Stimulated activated naive CD8-positive, alpha-beta T cell treated with anti-CD3 and anti-CD28 coated beads, Interleukin-15, Interleukin-2, amounts not matched to agents 100 U/mL and 50 U/mL, for 24 hours (primary cell): ENCODE results near the gene CTNNA3.

Experiments
- ATAC-seq: fragments of 150-1000 bp; cut with Tn5 transposase; one replicate; pipeline ENCODE4 v1.10.0; 2021
- DNase-seq: peaks from one replicate; pipeline ENCODE4 v3.0.0; 2021

The CTNNA3 gene

DNA sequence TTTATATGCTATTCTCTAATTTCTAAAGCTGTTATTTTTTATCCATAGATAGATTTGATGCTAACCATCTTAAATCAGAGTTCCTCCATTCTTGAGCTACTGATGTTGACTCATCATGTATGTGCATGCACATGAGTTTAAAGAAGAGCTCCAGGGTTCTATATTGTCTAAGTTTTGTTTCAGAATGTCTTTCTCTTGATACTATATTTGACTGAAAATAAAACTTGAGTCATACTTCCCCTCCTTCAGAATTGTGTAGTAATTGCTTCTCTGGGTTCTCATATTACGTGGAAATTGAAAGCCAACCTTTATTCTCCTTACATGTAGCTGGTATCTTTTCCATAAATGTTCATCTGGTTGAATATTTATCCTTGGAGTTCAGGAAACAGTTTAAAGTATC, 680.8 kb downstream of the CTNNA3 start:
- DNase-seq, result no peak
- no peak for ATAC-seq

DNA sequence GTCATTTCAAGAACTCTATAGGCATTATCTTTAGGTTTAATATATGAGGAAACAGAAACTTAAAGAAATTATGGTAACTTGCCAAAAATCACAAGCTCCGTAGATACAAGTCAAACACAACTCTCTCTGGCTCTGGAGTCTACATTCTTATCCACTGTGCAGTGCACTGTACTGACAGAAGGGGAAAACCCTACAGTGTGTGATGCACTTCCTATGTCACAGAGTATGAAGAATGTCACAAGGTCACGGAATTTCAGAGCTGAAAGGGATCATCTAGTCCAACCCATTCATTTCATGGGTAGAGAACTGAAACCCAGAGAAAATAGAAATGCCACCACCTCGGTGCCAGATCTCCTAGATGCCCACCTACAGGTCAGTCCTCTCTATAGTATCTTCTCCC, 684.0 kb downstream of the CTNNA3 start:
- DNase-seq (no peak), ATAC-seq (no peak)

DNA sequence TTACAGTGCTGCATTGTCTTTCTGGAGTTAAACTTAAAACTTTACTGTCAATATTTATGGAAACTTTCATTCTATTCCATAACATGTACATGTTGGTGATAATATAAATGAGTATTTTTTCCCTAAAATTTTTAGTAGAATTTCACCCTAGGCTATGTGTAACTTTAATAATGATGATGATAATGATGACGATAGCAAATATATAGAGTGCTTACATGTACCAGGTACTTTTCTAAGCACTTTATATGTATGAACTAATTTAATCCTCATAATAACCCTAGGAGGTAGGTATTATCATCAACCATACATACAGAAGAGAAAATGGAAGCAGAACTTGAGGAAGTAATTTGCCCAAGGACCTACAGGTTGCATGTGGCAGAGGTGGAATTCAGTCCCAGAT, 684.5 kb downstream of the CTNNA3 start:
- DNase-seq, result no peak

DNA sequence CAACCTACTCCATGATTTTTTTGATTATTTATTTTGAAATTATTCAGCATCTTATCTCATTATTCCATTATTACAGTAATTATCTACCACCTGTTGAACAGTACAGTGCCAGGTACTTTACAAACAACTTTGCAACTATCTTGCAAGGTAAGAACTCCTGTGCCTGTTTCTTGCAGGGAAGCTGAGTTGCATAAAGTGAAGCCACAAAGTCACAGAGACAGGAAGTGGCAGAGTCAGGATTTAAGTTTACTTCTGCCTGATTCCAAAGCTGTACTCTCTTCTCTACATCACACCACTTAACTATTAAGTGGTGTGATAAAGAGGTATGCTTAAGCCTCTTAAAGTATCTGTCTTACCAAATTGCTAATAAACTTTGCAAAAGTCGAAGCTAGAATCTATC, 690.0 kb downstream of the CTNNA3 start:
- no peak for ATAC-seq
- DNase-seq, result no peak

More for the DNA sequence above, 684.5 kb downstream of the CTNNA3 start:
- ATAC-seq, result no peak

DNA sequence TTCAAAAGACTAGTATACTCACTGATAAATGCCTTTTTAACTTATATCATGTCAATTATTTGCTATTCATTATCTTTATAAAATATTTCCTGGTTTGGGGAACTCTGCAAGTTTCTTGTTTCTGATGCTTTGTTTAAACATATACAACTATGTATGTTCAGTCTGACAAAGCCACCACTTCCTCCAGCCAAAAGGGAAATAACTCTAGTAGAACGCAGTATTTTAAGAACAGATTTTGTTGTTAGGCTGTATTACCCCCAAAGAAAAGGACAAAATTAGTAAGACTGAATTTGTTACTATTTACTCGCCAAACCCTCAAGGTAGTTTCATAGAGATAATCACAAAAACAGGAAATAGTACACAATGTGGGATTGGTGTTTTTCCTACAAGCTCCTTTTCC, 691.3 kb downstream of the CTNNA3 start:
- DNase-seq, result no peak
- no peak for ATAC-seq

DNA sequence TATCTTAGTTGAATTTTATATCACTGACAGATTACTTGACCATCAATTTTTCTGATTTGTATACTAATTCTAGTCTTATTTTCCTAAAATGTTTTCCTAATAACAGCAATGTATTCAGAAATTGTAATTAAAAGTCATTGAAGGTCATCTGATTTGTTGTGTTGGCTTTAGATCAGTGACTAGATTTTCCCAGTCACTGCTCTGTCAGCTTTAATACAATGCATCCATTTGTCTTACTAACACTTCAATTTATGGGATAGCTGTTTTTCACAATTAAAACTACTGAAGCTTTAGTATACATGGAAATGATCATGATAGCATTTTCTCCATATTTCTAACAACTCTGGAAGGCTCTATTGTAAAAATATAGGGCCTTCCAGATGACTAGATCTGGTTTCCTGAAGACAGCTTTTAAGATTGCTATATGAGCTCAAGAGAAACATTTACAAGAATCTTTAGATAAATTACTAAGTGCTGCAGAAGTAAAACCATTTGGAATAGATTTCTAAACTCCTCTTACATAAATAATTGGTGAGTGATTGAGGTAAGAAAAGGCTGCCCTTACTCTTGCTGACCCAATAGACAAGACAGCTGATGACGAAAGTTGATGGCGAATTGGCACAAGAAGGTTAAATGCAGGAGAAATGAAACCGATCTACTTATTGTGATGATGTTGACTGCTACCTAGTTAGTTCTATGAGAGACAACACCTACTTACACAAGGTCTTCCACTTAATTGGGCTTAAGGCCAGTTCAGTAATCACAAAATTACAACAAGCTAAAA, 696.0 kb downstream of the CTNNA3 start:
- ATAC-seq, result no peak
- no peak for DNase-seq

DNA sequence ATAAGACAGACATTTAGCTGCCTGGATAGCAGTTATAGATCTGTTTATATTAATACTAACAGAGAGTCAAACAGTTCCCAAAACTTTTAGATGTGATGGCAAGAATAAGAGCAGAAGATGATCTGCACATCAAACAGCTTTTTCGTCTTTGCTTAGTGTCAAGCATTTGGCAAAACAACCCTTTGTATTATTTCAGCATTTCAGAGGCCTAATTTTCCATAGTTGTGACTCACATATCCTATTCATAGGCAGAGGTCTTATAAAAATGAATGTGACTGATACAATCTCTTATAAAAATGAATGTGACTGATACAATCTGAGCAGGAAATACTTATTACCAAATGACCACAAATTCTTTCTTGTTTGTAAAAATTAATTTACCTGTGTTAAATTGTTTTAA, 699.0 kb downstream of the CTNNA3 start:
- DNase-seq (no peak), ATAC-seq (no peak)

DNA sequence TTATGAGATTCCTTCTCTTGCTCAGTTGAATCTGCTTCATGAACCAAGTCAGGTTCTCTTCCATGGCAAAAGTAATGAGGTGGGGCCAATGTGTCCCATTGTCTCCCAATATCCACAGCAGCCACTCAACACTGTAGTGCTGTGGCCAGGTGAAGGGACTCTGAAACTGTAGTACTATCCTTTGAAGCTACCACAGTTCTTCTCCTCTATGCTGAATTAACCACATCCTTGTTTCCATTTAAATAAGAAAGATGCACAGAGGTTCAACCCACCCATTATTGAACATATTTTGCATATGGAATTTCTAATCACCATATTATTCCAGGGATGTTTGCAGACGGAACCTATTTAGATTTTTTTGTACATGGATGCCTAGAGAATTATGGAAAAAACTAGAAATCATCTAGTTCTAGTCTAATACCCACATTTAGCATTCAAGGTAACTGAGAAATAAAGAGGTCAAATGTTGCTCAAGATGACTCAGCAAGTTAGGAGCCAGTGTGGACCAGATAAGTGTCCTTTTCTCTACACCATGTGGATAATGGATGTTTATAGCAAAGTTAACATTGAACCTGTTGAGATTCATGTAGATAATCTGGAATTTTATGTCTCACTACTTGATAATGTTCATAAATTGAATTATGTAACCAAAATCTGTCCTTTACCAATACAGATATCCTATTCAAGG, 705.7 kb downstream of the CTNNA3 start:
- ATAC-seq, result no peak
- DNase-seq, result no peak

DNA sequence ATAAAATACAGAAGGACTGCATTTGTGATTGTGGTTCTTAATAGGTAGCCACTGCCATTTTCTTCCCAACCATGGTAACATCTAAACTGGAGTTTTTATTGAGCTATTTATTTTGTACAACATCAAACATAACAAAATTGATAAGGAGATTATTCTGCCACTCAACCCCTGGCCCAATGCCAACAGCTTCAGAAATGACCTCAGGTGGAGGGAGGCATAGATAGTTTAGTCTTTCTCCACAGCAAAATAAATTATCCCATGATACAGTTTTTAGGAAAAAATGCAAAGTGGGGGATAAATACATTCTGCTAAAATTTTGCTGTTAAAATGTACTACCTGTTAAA, 712.5 kb downstream of the CTNNA3 start:
- ATAC-seq, result no peak
- DNase-seq, result no peak

DNA sequence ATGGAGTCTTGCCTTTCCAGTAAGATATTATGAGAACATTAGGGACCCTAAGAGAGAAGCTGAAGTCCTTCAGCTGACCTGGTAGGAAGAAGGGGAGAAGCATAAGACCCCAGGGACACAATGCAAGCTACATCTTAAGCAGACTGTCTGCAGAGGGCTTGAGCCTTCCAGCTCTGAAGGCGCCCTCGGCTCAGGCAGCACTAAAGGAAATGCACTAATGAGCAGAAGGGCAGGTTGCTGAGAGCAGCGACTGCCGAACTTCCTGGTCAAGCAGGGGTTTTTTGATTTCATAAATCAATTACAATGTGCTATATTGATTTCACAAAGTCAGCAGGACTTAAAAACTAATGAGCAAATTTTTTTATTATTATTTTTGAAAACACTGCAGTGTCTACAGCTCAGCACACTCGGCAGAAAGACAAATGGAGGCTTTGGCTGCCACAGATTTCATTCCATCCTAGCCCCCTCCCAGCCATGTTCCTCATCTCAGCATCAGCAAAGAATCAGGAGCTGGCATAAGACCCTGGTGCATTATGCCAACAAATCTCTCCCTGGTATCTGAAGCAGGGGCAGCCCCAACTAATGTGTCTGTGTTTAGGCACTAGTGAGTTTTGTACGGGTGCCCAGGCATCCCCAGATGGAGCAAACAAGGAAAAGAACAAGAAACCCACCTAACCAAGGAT, 713.1 kb downstream of the CTNNA3 start:
- ATAC-seq, result no peak

DNA sequence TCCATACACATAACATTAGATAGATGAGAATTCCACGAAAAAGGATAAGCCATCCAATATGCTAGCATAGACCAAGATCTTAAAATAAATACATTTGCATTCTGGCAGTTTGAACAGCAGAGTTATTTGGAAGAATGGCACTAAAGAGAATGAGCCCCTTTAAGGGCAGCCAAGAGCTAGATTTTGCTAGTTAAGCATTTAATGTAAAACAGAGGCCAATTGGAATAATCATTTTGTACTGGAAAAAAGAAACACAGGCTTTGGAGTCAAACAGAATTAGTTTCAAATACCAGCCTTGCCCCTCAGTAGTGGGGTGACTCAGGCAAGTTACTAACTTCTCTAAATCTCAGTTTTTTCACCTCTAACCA, 714.0 kb downstream of the CTNNA3 start:
- no peak for DNase-seq
- no peak for ATAC-seq

More for the DNA sequence above, 713.1 kb downstream of the CTNNA3 start:
- no peak for DNase-seq

DNA sequence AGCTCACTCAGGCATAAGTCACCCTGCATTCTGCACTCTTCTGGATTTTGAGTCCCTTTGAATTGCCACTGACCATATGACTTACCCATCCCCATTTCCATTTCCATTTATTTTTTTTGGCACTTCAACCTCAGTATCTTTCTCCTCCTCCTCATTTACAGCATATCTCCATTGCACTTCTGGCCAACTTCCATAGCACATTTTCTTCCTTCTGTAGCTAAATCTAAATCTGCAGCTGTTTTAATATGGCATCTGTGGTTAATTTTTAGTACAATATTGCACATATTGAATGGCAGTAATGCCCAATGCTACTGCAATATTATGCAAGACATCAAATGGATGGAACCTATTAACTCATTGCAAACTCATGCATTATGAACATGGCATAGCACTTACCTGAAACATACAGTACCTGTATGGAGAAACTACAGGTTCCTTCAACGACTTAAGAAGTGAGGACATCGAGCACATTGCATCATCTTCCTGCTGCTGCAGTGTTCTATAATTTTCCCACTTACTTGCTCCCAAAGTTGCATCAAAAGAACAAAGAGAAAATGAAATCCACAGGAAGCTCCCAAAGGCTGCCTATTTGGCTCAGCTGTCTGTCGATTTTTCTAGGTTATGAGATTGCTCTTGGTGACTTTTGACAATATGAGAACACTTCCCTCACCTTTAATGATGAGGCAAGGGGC, 714.5 kb downstream of the CTNNA3 start:
- DNase-seq, result no peak
- ATAC-seq, result no peak

DNA sequence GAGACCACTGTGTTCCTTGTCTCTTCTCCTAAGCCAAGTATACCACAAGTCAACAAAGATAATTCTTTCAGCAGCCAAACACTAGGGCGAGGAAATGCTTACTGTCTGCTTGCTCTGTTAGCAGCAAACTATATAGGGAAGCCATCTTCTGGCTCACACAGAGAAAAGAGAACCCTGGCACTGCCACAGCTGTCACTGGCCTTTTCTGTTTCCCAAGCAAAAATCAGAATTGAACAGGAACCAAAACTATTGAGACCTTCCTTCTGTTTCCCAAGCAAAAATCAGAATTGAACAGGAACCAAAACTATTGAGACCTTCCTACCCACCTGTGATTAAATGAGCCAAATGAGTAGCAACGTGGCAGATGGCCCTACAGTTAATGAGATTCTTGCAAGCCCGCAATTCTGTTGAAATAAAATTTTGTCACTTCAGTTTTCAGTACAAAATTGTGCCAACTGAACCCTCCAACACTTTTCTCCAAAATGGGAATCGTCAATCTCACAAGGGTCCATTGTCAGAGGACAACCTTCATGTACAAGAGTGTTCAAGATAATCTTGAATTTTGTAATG, 715.7 kb downstream of the CTNNA3 start:
- ATAC-seq, result no peak
- no peak for DNase-seq

DNA sequence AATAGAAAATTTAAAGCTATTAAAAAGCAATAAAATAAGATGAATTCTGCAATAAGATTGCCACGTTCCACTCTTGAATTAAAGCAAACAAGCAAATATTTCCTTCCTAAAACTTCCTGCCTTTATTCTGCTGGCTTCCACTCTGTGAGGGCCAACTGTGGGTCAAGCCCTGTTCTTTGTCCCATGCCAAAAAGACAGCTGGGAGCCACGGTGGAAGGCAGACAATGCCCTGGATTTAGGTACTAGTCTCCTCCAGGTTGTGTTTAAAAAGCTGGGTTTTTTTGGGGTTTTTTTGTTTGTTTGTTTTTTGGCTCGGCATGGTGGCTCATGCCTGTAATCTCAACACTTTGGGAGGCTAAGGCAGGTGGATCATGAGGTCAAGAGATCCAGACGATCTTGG, 731.0 kb downstream of the CTNNA3 start:
- ATAC-seq, result no peak
- no peak for DNase-seq

DNA sequence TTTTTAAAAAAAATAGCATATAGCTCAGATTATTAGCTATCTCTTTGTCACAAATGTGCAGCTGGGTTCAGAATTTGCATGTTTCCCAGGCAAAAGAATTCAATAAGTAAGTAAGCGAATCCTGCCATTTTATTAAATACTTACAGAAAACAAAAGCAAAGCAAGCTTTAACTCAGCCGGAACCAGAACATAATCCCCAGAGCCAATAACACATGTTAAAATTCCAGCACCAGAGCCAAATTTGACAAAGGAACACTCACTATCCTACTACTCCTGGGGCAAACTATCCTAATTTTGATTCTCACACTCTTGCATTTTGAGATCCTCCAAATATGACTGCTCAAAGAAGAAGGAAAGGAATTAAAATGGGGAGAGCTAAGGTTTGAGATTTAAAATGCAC, 737.5 kb downstream of the CTNNA3 start:
- DNase-seq (no peak), ATAC-seq (no peak)

DNA sequence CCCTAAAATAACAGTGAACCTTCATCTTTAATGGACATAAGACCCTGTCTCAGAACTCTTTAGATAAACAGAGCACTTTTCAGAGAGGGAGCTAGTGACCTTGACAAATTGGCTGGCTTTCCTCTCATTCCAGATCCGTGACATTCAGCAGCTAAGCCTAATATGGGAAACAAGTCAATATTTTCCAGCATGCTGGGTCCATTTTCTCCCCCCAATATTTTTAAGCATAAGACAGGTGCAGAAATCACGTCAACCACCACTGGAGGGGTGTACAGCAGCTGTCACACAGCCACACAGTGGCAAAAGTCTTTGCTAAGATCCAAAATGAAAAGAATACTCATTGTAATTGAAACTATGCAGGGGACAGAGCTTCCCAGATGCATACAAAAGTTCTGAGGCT, 744.1 kb downstream of the CTNNA3 start:
- ATAC-seq, result no peak

DNA sequence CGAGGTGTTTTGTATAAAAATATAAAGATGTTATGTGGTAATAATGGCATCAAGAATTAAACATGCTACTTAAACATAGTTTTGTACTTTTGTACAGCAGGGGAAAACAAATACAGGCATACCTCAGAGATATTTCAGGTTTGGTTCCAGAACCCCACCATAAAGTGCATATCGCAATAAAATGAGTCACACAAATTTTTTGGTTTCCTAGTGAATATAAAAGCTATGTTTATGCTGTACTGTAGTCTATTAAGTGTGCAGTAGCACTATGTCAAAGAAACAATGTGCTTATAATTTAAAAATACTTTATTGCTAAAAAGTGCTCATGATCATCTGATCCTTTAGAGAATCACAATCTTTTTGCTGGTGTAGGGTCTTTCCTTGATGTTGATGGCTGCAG, 752.4 kb downstream of the CTNNA3 start:
- ATAC-seq (no peak), DNase-seq (no peak)

More for the DNA sequence above, 744.1 kb downstream of the CTNNA3 start:
- no peak for DNase-seq

DNA sequence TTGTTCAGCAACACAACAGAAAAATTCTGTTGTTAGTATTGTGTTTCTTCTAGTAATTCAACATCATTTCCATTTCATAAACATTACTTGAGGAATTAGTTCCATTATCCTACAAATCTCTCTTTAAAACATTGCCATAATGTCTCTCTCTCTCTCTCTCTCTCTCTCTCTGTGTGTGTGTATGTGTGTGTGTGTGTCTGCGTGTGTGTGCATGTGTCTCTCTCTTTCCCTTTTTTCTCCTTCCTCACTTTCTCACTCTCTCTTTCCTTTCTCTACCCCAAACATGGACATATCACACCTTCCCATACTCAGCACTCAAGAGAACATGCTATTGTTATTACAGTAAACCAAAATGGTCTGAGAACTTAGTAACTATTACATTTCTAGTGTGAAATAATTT, 753.6 kb downstream of the CTNNA3 start:
- DNase-seq (no peak), ATAC-seq (no peak)

DNA sequence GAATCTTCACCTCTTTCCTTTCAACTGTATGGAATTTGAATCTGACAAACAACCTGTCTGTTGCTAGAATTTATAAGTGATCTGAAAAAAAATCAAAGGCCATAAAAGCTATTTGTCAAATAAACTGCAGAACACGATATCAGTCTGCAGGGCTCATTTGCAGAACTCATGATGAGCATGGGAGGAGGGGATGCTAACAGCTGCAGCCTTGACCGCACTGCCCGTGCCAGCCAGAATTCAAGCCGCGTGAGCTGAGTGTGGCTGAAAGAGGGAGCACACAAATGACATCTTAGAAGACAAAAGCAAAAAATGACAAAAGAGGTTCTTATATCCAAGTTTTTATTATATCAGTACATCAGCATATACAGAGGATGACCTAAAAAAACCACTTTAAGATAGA, 754.5 kb downstream of the CTNNA3 start:
- no peak for ATAC-seq
- no peak for DNase-seq

DNA sequence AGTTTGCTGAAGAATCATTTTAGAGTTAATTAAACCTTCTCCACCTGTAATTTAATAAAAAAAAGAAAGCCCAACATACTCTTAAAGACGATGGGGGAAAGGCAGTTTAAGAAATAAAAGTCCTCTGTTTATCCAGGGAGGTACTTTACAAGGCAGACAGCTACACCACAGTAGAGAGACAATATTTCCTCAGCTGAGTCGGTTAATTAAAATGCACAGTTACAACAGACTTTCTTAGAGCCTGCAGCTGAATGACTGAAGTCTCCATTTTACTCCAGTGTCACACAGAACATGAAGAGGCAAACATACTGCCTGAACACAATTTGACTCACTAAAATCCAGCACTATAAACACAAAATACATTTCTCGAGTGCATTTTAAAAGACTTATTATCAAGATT, 755.0 kb downstream of the CTNNA3 start:
- DNase-seq, result no peak
- no peak for ATAC-seq

DNA sequence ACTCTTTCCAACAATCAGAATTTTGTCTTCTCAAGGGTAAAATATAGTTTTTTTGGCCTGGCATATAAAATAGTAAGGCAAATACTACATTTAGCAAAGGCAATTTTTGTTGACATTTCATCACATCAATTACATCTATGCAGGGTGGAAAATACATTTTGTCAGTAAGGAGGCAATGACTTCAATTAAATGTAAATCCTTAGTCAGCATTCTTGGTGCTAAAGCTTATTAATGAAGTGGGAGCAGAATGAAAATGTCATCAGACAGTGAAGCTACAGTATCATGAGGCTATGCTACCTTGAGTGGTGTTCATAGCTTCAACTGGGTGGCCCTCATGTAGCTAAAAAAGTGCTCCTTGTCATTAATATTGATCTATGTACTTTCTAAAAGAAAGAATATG, 761.3 kb downstream of the CTNNA3 start:
- ATAC-seq, result no peak
- DNase-seq, result no peak

DNA sequence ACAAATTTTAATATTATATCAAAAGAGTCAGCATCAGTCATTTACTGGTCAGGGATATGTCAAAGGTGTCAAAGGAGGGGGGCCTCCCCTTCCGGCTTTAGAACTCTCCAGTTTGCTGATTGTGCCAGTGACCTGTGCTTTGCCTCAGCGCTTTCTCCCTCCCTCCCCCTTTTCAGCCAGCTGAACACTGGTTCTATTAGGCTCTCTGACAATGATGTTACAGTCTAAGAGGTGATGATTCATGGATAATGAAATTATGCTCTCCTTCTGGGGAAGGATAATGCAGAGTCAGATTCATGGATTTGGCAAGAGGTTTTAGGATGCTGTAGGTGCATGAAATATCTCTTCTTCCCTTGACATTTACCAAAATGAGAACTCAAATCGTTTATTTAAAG, 764.0 kb downstream of the CTNNA3 start:
- ATAC-seq, result no peak
- no peak for DNase-seq
